NCI-H1436 (cell line): ENCODE measurements around the gene FIGNL1.
A peak's percentile ranks its signal among the peaks of the same experiment; 100 is the strongest.

Experiments
- DNase-seq: peaks from one replicate; lab custom pipeline; 2025; lab: John Stamatoyannopoulos, UW

Gene FIGNL1

GRCh38 chr7:50449881-50450589 lies at the start of gene FIGNL1:
FIGNL1 (minus strand) TSS chr7:50450350; CDS start chr7:50447287, 3,063 bp downstream.
- DNase-seq = peak; percentile 76

- DNase-seq = no peak
Observed at GRCh38 chr7:50499092-50499491, 48.9 kb upstream of the FIGNL1 start.

GRCh38 chr7:50497968-50498367 lies 47.8 kb upstream of the FIGNL1 start:
- DNase-seq = no peak

GRCh38 chr7:50497068-50497642 lies 47.0 kb upstream of the FIGNL1 start:
- no peak for DNase-seq

GRCh38 chr7:50496569-50496968 lies 46.4 kb upstream of the FIGNL1 start:
- DNase-seq = no peak

- no peak for DNase-seq
Observed at GRCh38 chr7:50495746-50496145, 45.6 kb upstream of the FIGNL1 start.

GRCh38 chr7:50492770-50493519 lies 42.8 kb upstream of the FIGNL1 start:
- no peak for DNase-seq

GRCh38 chr7:50491943-50492342 lies 41.8 kb upstream of the FIGNL1 start:
- DNase-seq = no peak

- DNase-seq = no peak
Observed at GRCh38 chr7:50491209-50491608, 41.1 kb upstream of the FIGNL1 start.

GRCh38 chr7:50488379-50488778 lies 38.2 kb upstream of the FIGNL1 start:
- no peak for DNase-seq

- DNase-seq = no peak
Observed at GRCh38 chr7:50486512-50486911, 36.4 kb upstream of the FIGNL1 start.

- DNase-seq = no peak
Observed at GRCh38 chr7:50481867-50482266, 31.7 kb upstream of the FIGNL1 start.

- DNase-seq = no peak
Observed at GRCh38 chr7:50480797-50481196, 30.6 kb upstream of the FIGNL1 start.

GRCh38 chr7:50479743-50480517 lies 29.8 kb upstream of the FIGNL1 start:
- peak; percentile 61 for DNase-seq

GRCh38 chr7:50477640-50478039 lies 27.5 kb upstream of the FIGNL1 start:
- no peak for DNase-seq

- DNase-seq = no peak
Observed at GRCh38 chr7:50476953-50477625, 26.9 kb upstream of the FIGNL1 start.

- no peak for DNase-seq
Observed at GRCh38 chr7:50475340-50475739, 25.2 kb upstream of the FIGNL1 start.

GRCh38 chr7:50474382-50475160 lies 24.4 kb upstream of the FIGNL1 start:
- no peak for DNase-seq

- no peak for DNase-seq
Observed at GRCh38 chr7:50473531-50473930, 23.4 kb upstream of the FIGNL1 start.

- DNase-seq = no peak
Observed at GRCh38 chr7:50472427-50472826, 22.3 kb upstream of the FIGNL1 start.

GRCh38 chr7:50471970-50472369 lies 21.8 kb upstream of the FIGNL1 start:
- DNase-seq = no peak
